GM18951 (cell line): Measurements from ENCODE around the gene RASSF4.

ENCODE experiments used
- POLR2A ChIP-seq: IDR thresholded peaks from 4 replicates; pipeline ENCODE4 v1.6.1; 2011; ENCODE audit warnings: mild to moderate bottlenecking; ENCODE audit not compliant: insufficient read length, insufficient read depth; ENCODE audit errors: extremely low read depth
- in situ Hi-C: fragments of 300-500 bp; cut with MboI; formaldehyde crosslinking; loops from one replicate; pipeline ENCODE4 v1.12.0; 2022; ENCODE audit warnings: low sequenced_read_pairs, mixed read lengths, inconsistent platforms; ENCODE audit not compliant: unreplicated experiment

The RASSF4 gene

DNA sequence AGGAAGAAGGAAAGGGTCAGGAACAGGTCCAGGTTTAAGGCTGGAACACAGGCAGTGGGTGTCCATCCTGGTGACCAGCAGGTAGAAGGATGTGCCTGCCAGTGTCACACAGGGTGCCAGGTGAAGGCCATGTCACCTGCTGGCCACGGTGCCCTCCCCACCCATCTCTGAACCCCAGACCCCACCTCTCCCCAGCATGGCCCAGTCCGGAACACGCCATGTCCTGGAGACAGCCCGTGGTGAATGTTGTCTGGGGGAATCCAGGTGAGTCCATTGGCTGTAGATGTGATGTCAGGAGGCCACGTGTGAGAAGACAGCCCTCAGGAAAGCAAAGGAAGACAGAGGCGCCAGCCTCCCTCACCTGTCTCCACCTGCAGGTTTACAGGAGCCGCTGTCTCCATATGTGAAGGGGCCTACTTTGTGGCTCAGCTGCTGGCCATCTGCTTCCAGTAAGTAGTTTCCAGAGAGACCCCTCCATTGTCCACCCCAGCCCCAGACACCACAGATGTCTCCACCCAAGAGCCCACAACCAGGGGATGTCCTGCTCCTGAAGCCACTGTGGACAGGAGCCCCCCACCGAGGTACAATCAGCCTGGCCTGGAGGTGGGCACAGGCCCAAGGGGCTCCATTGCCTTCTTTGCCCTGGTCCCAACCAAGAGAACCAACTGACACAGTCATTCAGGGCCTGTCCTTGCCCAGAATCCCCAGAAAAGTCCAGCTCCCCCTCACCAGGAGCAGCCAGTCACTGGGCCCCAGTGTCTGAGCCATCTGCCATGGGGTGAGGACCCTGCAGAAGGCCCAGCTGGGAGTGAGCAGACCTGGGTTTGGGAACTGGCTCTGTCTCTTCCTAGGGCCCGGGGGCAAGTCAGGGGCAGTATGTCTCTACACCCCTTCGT is 27.7 kb upstream of the RASSF4 start:
- TF ChIP-seq POLR2A: no peak
- in situ Hi-C loops: no loop called here

DNA sequence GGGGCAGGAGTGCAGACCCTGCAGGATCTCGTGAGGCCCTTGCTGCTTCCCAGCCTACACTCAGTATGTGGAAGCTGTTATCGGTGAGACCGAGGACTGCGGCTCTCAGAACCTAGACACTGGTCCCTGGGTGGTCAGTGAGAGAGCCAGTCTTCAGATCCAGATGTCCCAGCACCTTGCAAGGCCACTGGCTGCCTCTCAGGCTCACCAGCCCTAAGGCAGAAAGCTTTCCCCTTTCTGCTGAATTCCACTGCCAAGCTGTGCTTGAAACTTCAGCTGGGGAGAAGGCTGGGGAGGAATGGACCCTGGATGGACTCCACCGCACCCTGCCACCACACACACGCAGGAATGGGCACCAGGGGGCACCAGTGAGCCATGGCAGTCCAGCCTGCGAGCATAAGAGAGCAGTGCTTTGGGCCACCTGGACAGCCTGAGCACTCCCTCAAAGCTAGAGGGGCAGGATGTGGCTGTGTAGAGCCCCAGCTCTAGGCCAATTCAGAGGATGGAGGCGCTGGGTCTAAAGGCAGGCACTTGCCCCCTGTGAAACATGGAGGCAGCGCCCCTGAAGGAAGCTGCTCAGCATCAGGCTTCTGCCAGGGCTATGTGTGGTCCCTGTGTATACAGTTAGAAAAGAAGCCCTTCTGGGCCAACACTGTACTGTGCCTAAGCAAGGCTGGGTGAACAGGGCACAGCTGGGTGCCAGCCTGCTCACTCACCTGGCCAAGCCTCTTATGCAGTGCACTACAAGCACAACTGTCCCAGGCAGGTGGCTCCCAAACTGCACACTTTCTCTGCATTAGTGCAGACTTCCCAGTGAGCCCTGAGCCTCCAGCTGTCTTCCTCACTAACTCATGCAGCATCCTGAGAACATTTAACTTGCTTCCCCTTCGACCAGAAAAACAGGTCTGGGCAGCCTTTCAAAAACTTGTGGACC is 26.8 kb upstream of the RASSF4 start:
- TF ChIP-seq POLR2A: no peak
- in situ Hi-C loops: no loop called here

- TF ChIP-seq POLR2A: no peak
- in situ Hi-C loops: no loop called here
Observed at GRCh38 chr10:44933451-44934321, 25.9 kb upstream of the RASSF4 start.

- TF ChIP-seq POLR2A: no peak
- in situ Hi-C loops: no loop called here
Observed at GRCh38 chr10:44934416-44935200, 25.0 kb upstream of the RASSF4 start.

DNA sequence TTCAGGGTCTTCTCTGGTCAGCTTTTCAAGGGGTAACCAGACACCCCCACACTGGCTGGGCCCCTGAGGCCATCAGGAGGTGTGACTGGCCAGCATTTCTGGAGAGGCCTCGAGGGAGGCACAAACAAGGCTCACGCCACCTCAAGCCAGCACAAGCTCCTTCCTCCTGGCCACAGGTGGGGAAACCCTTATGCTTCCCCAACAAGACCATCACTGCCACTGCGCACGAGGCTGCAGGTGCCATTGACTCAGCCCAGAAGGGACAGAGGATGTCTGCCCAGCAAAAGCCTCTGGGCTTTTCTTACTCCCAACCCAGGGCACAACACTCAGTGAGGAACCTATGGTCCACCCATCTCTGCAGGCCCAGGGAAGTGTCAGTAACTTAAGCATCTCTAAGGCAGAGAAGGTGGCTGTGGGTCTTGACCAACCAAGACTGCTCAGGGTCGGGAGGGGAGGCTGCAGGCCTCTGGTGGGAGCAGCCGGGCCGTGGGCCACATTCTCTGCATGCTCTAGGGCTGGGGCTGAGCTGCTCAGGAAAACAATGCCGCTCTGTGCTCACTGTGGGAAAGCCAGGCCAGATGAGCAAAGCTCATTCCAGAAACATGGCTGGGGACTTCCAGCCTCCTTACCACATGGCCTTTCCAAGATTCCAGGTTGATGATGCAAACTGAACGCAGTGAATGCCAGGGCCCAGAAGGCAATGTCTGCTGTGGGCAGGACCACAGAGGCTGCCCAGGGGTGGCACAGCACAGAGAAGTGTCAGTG is 24.2 kb upstream of the RASSF4 start:
- TF ChIP-seq POLR2A: no peak
- in situ Hi-C loops: no loop called here

DNA sequence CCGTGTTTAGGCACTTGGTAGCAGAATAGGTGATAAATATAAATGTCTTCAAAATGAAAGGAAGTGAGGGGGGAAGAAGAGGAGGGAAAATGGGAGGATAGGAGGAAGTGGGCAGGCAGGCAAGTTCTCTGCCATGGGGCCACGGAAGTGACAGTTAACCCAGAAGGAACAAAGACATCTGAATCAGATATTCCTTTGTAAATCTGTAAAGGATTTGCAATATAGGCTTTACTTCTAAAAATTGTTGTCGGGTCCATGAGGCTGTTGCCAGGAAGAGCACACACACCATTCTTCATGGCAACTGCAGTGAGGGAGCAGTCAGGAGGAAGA is 23.7 kb upstream of the RASSF4 start:
- TF ChIP-seq POLR2A: no peak
- in situ Hi-C loops: no loop called here

DNA sequence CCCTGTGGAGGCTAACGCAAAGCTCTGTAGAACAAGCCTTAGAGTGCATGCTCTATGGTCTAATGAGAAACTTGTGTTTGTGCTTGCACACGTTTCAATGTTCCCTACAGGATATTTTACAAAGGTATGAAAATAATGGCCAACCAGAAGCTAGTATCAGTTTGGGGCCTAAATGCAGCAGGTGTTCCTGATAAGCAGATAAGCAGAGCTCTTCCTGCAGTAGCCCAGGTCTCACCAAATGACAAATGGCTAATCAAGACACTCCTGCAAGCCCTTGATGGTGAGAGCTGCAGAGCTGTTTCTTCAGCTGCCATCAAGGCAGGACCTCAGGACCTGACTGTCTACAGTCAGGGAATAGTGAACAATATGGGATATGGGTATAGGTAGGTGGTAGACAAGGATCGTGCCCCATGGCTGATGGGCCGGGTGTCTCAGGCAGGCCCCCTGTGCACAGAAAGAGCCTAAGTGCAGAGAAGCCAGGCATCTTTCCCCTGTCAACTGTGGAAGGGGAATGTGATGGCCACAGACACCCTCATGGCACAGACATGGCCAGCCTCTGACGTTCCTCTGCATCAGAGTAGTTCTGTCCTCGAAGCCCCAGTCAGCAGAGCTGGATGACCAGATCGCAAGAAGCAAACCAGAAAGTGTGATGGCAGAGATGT is 23.2 kb upstream of the RASSF4 start:
- no peak for TF ChIP-seq POLR2A
- in situ Hi-C loops: no loop called here

DNA sequence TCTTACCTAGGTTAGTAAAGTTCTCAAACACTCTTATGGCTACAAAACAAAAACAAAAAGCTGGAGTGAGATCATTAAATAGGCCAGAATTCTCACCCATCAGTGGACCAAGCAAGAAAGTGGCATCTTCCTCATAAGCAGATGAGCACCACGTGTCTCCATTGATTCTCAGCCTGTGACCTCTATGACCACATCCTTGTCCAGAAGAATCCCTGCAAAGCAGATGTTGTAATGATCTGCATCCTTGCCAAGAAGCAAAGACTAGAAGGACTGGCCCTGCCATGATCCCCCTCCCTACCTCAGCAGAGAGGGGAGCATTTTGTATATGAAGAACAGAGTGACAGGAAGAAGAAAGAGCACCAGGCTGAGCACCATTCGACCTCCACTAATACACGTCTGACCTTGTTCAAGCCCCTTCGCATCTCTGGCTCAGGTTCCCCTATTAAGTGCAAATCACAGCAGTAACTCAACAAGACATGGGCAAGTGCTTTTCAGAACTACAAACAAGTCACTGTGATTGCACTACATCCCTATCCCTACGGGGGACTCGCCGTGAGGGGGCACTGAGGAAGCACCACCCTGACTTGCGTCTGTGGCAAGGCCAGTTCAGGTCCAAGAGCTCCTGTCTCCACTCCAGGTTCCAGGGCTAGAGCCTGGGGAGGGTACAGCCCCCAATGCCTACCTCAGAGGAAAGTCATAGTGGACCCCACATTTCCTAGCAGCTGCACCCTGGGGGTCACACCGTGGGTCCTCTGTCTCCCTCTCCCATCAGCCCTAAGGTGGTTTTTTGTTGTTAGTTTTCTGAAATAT is 22.2 kb upstream of the RASSF4 start:
- TF ChIP-seq POLR2A: no peak
- in situ Hi-C loops: no loop called here

- in situ Hi-C loops: no loop called here
- TF ChIP-seq POLR2A: no peak
Observed at GRCh38 chr10:44938956-44939355, 20.6 kb upstream of the RASSF4 start.

- TF ChIP-seq POLR2A: no peak
- in situ Hi-C loops: no loop called here
Observed at GRCh38 chr10:44939691-44940401, 19.8 kb upstream of the RASSF4 start.
